BLaER1 treated with 17β-estradiol and CSF1 and Interleukin-3, amounts not matched to agents 10 nM and 100 nM (cell line): ENCODE measurements around the gene SUFU.

Experiments
- H3K27ac ChIP-seq, 11 experiments: shearing (Covaris generic); formaldehyde crosslinking; 2 replicates each; pipeline ENCODE4 v1.8.1; 2022
- H3K27me3 ChIP-seq, 11 experiments: shearing (Covaris generic); formaldehyde crosslinking; 2 replicates each; pipeline ENCODE4 v1.8.1; 2022
- H3K36me3 ChIP-seq, 11 experiments: shearing (Covaris generic); formaldehyde crosslinking; 2 replicates each; pipeline ENCODE4 v1.8.1; 2022
- H3K4me1 ChIP-seq, 10 experiments: shearing (Covaris generic); formaldehyde crosslinking; 2 replicates each; pipeline ENCODE4 v1.8.1; 2022
- H3K4me2 ChIP-seq, 11 experiments: shearing (Covaris generic); formaldehyde crosslinking; 2 replicates each; pipeline ENCODE4 v1.8.1; 2022
- H3K4me3 ChIP-seq, 10 experiments: shearing (Covaris generic); formaldehyde crosslinking; 2 replicates each; pipeline ENCODE4 v1.8.1; 2022
- H3K9ac ChIP-seq, 11 experiments: shearing (Covaris generic); formaldehyde crosslinking; 2 replicates each; pipeline ENCODE4 v1.8.1; 2022
- H3K9me3 ChIP-seq, 11 experiments: shearing (Covaris generic); formaldehyde crosslinking; replicated peaks in 1 of 11; 2 replicates each; pipeline ENCODE4 v1.8.1; 2022
- H4K20me1 ChIP-seq, 11 experiments: shearing (Covaris generic); formaldehyde crosslinking; 2 replicates each; pipeline ENCODE4 v1.8.1; 2022
- Cebpa-rat ChIP-seq, 11 experiments: shearing (Covaris generic); IDR thresholded peaks; 2 replicates each; pipeline ENCODE4 v1.8.1; 2022

SUFU gene

DNA sequence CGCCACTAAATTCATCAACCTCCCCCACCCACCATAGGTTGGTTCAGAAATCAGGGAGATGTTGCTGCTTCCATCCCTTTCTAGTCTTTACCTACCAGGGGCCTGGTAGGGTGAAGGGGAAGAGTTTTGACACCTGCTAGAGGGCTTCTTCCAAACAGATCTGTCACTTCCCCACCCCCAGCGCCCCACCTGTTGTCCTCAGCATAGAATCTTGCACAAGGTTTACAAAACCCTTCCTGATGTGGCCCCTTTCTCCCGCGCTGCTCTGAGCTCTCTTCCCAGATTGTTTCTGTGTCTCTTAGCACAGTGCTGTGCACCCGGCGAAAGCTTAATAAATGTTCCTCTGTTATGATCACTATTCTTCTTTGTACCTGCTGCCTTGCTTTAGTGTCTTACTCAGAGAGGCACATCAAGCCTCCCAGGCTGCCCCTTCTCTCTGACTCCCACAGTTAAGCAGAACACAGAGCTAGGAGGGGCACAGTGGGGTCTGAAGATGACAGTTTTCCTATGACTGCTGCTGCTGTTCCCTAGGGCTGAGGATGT, 41.2 kb upstream of the SUFU start:
- Histone ChIP-seq H3K4me2 (peak overlapping the region; percentile 93 to 99 (median 96)), H3K27me3 (no peaks in the 10 kb centered on the region), H4K20me1 (no peaks in the 10 kb centered on the region; a peak in 1 of 22 replicates), H3K4me3 (peak overlapping the region; percentile 4 to 88 (median 74); a peak in 13 of 20 replicates), H3K27ac (peak overlapping the region in 6 of 11 experiments; percentile 37 to 62 (median 48); a peak in 6 of 22 replicates), H3K9ac (peak overlapping the region; percentile 33 to 84 (median 78); a peak in 18 of 22 replicates), H3K9me3 (no peaks in the 10 kb centered on the region), H3K36me3 (peaks cover 0 to 11% (median 2%) of the 10 kb centered on the region in 11 experiments; a peak in 5 of 22 replicates), H3K4me1 (peaks cover 35 to 51% (median 42%) of the 10 kb centered on the region in 10 experiments)
- TF ChIP-seq Cebpa-rat (IDR thresholded peaks at IDR 0.05) = no peak

- 0 out of 22 replicates have a peak overlapping the region, but pooled peaks of 1 of the 11 experiments have one; percentile 84 for H3K9ac ChIP-seq
These were observed 39.8 kb upstream of the SUFU start for GRCh38 chr10:102463983-102464382.

DNA sequence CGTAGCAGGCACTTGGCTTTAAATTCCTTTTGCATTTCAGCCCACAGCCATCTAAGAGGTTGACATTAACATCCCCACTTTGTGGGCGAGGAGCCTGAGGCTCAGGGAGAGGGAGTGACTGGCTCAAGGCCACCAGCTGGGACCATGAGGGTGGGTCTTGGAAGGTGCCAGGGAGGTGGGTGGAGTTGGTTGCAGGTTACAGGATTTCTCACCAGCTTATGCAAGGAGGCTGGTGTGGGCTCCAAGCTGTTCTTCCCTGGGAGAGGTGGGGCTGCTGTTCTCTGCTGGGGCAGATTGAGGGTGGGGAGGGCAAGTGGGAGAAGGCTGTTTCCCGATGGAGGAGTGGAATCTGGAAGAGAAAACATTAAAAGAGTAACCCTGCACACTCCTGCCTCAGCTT, 38.3 kb upstream of the SUFU start:
- peaks cover 40 to 79% (median 69%) of the 10 kb centered on the region in 10 experiments for H3K4me1 ChIP-seq

More at GRCh38 chr10:102463983-102464382, 39.8 kb upstream of the SUFU start:
- TF ChIP-seq Cebpa-rat (IDR thresholded peaks at IDR 0.05) = no peak
- no peaks in the 10 kb centered on the region for H3K27me3 ChIP-seq
- H3K4me2 ChIP-seq = peak overlapping the region; percentile 93 to 99 (median 96); a peak in 15 of 22 replicates
- H3K9me3 ChIP-seq = no peaks in the 10 kb centered on the region
- H3K4me1 ChIP-seq = peaks cover 37 to 65% (median 56%) of the 10 kb centered on the region in 10 experiments
- peaks cover 0 to 11% (median 4%) of the 10 kb centered on the region in 11 experiments; a peak in 7 of 22 replicates for H3K36me3 ChIP-seq
- no peak overlapping the region for H3K4me3 ChIP-seq
- no peaks in the 10 kb centered on the region; a peak in 1 of 22 replicates for H4K20me1 ChIP-seq
- peak overlapping the region in 1 of 11 experiments; percentile 53; a peak in 2 of 22 replicates for H3K27ac ChIP-seq

GRCh38 chr10:102467318-102467717, 36.5 kb upstream of the SUFU start:
- H4K20me1 ChIP-seq = no peaks in the 10 kb centered on the region
- peak overlapping the region in 1 of 11 experiments; percentile 30; a peak in 1 of 22 replicates for H3K9ac ChIP-seq
- peaks cover 25 to 68% (median 57%) of the 10 kb centered on the region in 10 experiments for H3K4me1 ChIP-seq
- peaks cover 8 to 41% (median 31%) of the 10 kb centered on the region in 11 experiments; a peak in 20 of 22 replicates for H3K36me3 ChIP-seq
- H3K9me3 ChIP-seq = no peaks in the 10 kb centered on the region
- peak overlapping the region in 6 of 11 experiments; percentile 55 to 80 (median 66); a peak in 10 of 22 replicates for H3K4me2 ChIP-seq
- H3K27me3 ChIP-seq = no peaks in the 10 kb centered on the region
- no peak overlapping the region for H3K4me3 ChIP-seq
- H3K27ac ChIP-seq = peak overlapping the region in 4 of 11 experiments; percentile 14 to 79 (median 51); a peak in 5 of 22 replicates
- no peak for TF ChIP-seq Cebpa-rat (IDR thresholded peaks at IDR 0.05)

More for the DNA sequence above, 38.3 kb upstream of the SUFU start:
- H3K36me3 ChIP-seq = peaks cover 0 to 23% (median 12%) of the 10 kb centered on the region in 11 experiments; a peak in 16 of 22 replicates
- no peaks in the 10 kb centered on the region; a peak in 1 of 22 replicates for H4K20me1 ChIP-seq
- H3K27ac ChIP-seq = no peak overlapping the region
- no peak overlapping the region for H3K9ac ChIP-seq
- H3K4me2 ChIP-seq = no peak overlapping the region
- H3K4me3 ChIP-seq = no peak overlapping the region
- no peak for TF ChIP-seq Cebpa-rat (IDR thresholded peaks at IDR 0.05)
- no peaks in the 10 kb centered on the region for H3K9me3 ChIP-seq
- no peaks in the 10 kb centered on the region for H3K27me3 ChIP-seq

DNA sequence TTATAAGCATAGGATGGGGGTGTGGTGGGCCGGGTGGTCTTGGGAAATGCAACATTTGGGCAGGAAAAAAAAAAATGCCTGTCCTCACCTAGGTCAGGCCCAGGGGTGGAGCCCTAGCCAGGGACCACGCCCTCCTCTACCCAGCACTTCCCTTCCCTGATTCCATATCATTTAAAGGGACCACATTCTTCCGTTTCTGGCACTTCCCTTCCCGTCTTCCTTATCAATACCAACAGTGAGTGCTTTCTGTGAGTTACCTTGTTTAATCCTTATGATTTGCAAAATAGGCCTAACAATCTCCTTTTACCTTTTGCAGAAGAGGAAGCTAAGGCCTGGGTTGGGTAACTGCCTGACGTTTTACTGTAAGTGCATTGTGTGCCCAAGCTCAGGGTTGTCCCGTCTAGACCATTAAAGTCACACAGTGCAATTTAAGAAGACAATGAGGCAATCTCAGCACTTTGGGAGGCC, 35.8 kb upstream of the SUFU start:
- TF ChIP-seq Cebpa-rat (IDR thresholded peaks at IDR 0.05) = no peak
- H3K4me1 ChIP-seq = peaks cover 18 to 61% (median 50%) of the 10 kb centered on the region in 10 experiments
- H3K27me3 ChIP-seq = no peaks in the 10 kb centered on the region
- H3K9me3 ChIP-seq = no peaks in the 10 kb centered on the region
- H3K4me2 ChIP-seq = peak overlapping the region in 8 of 11 experiments; percentile 55 to 80 (median 70); a peak in 14 of 22 replicates
- H3K27ac ChIP-seq = peak overlapping the region in 10 of 11 experiments; percentile 0 to 82 (median 76); a peak in 15 of 22 replicates
- H3K36me3 ChIP-seq = peaks cover 8 to 48% (median 38%) of the 10 kb centered on the region in 11 experiments; a peak in 20 of 22 replicates
- no peaks in the 10 kb centered on the region for H4K20me1 ChIP-seq
- no peak overlapping the region for H3K4me3 ChIP-seq
- H3K9ac ChIP-seq = peak overlapping the region in 2 of 11 experiments; percentile 45 to 62; a peak in 5 of 22 replicates

- Histone ChIP-seq H3K9ac (peak overlapping the region in 8 of 11 experiments; percentile 45 to 72 (median 60); a peak in 14 of 22 replicates), H3K27ac (peak overlapping the region in 10 of 11 experiments; percentile 36 to 82 (median 76); a peak in 20 of 22 replicates)
- TF ChIP-seq Cebpa-rat (IDR thresholded peaks at IDR 0.05) = no peak
These were observed 35.1 kb upstream of the SUFU start for GRCh38 chr10:102468683-102469082.

GRCh38 chr10:102470579-102471546, 32.9 kb upstream of the SUFU start:
- no peaks in the 10 kb centered on the region for H3K27me3 ChIP-seq

More at GRCh38 chr10:102468683-102469082, 35.1 kb upstream of the SUFU start:
- H4K20me1 ChIP-seq = no peaks in the 10 kb centered on the region
- H3K4me3 ChIP-seq = no peak overlapping the region
- H3K4me1 ChIP-seq = peaks cover 11 to 54% (median 43%) of the 10 kb centered on the region in 10 experiments
- peak overlapping the region; percentile 21 to 80 (median 65); a peak in 20 of 22 replicates for H3K4me2 ChIP-seq
- H3K36me3 ChIP-seq = peaks cover 8 to 55% (median 43%) of the 10 kb centered on the region in 11 experiments; a peak in 21 of 22 replicates
- no peaks in the 10 kb centered on the region for H3K27me3 ChIP-seq
- H3K9me3 ChIP-seq = no peaks in the 10 kb centered on the region

More at GRCh38 chr10:102470579-102471546, 32.9 kb upstream of the SUFU start:
- TF ChIP-seq Cebpa-rat (IDR thresholded peaks at IDR 0.05) = no peak
- Histone ChIP-seq H3K4me2 (peak overlapping the region in 7 of 11 experiments; percentile 55 to 80 (median 73); a peak in 11 of 22 replicates), H3K36me3 (peaks cover 15 to 74% (median 57%) of the 10 kb centered on the region in 11 experiments; a peak in 21 of 22 replicates), H3K4me1 (peaks cover 7 to 48% (median 37%) of the 10 kb centered on the region in 10 experiments; a peak in 19 of 20 replicates), H3K9ac (peak overlapping the region in 6 of 11 experiments; percentile 23 to 62 (median 48); a peak in 6 of 22 replicates), H4K20me1 (no peaks in the 10 kb centered on the region; a peak in 1 of 22 replicates), H3K9me3 (no peaks in the 10 kb centered on the region), H3K4me3 (no peak overlapping the region), H3K27ac (peak overlapping the region in 8 of 11 experiments; percentile 59 to 82 (median 78); a peak in 16 of 22 replicates)
